Nephron (organoid): ENCODE results near the gene S100A7A.

Experiments
- H3K27ac Mint-ChIP-seq, 3 experiments: 2 replicates each; pipeline ENCODE4 v1.8.0; 2020; ENCODE audit warnings: mixed read lengths in 3 of 3, mild to moderate bottlenecking in 2 of 3, moderate library complexity in 1 of 3
- H3K27me3 Mint-ChIP-seq: 2 replicates; pipeline ENCODE4 v1.8.0; 2021; ENCODE audit warnings: low read depth, mild to moderate bottlenecking, moderate library complexity, mixed read lengths
- H3K36me3 Mint-ChIP-seq: 2 replicates; pipeline ENCODE4 v1.8.0; 2020; ENCODE audit warnings: low read depth, mixed read lengths
- H3K4me1 Mint-ChIP-seq: 2 replicates; pipeline ENCODE4 v1.8.0; 2020; ENCODE audit warnings: mixed read lengths
- H3K4me3 Mint-ChIP-seq, 3 experiments: 2 replicates each; pipeline ENCODE4 v1.8.0; 2020; ENCODE audit warnings: mild to moderate bottlenecking in 3 of 3, mixed read lengths in 3 of 3, moderate library complexity in 2 of 3
- H3K9me3 Mint-ChIP-seq: 2 replicates; pipeline ENCODE4 v1.8.0; 2020; ENCODE audit warnings: mixed read lengths
- CTCF ChIP-seq, 3 experiments: fragments of 200-600 bp; sonication (generic); IDR thresholded peaks; one replicate each; pipeline ENCODE4 v1.5.0; 2021; ENCODE audit warnings: antibody characterized with exemption in 3 of 3; ENCODE audit not compliant: unreplicated experiment in 3 of 3

Gene S100A7A

GRCh38 chr1:153428073-153428638, 11.8 kb downstream of the S100A7A start:
- Mint-ChIP-seq H3K9me3 (no peaks in the 10 kb centered on the region), H3K4me1 (no peaks in the 10 kb centered on the region)

GRCh38 chr1:153428791-153429190, 12.5 kb downstream of the S100A7A start:
- Mint-ChIP-seq H3K4me1 (no peaks in the 10 kb centered on the region), H3K9me3 (no peaks in the 10 kb centered on the region), H3K27ac (no peak overlapping the region), H3K36me3 (no peaks in the 10 kb centered on the region), H3K27me3 (peaks cover 10% of the 10 kb centered on the region), H3K4me3 (no peak overlapping the region)
- no peak for TF ChIP-seq CTCF (IDR thresholded peaks at IDR 0.05; ENCODE audit: unreplicated experiment in 3 of 3)

More at GRCh38 chr1:153428073-153428638, 11.8 kb downstream of the S100A7A start:
- Mint-ChIP-seq H3K4me3 (no peak overlapping the region), H3K27me3 (peaks cover 10% of the 10 kb centered on the region), H3K36me3 (no peaks in the 10 kb centered on the region), H3K27ac (no peak overlapping the region)
- TF ChIP-seq CTCF (IDR thresholded peaks at IDR 0.05; ENCODE audit: unreplicated experiment in 3 of 3) = no peak

- no peaks in the 10 kb centered on the region for H3K4me1 Mint-ChIP-seq
- TF ChIP-seq CTCF (IDR thresholded peaks at IDR 0.05; ENCODE audit: unreplicated experiment in 3 of 3) = no peak
- no peaks in the 10 kb centered on the region for H3K36me3 Mint-ChIP-seq
These were observed 13.2 kb downstream of the S100A7A start for GRCh38 chr1:153429266-153430165.

GRCh38 chr1:153430166-153430553, 13.8 kb downstream of the S100A7A start:
- no peaks in the 10 kb centered on the region for H3K4me1 Mint-ChIP-seq
- no peaks in the 10 kb centered on the region for H3K36me3 Mint-ChIP-seq
- peaks cover 10% of the 10 kb centered on the region for H3K27me3 Mint-ChIP-seq
- no peak overlapping the region for H3K27ac Mint-ChIP-seq
- H3K9me3 Mint-ChIP-seq = no peaks in the 10 kb centered on the region
- TF ChIP-seq CTCF (IDR thresholded peaks at IDR 0.05; ENCODE audit: unreplicated experiment in 3 of 3) = no peak
- no peak overlapping the region for H3K4me3 Mint-ChIP-seq

More at GRCh38 chr1:153429266-153430165, 13.2 kb downstream of the S100A7A start:
- Mint-ChIP-seq H3K9me3 (no peaks in the 10 kb centered on the region), H3K4me3 (no peak overlapping the region), H3K27ac (no peak overlapping the region), H3K27me3 (peaks cover 10% of the 10 kb centered on the region)

GRCh38 chr1:153430561-153430960, 14.2 kb downstream of the S100A7A start:
- TF ChIP-seq CTCF (IDR thresholded peaks at IDR 0.05; ENCODE audit: unreplicated experiment in 3 of 3) = no peak
- no peaks in the 10 kb centered on the region for H3K9me3 Mint-ChIP-seq
- H3K27me3 Mint-ChIP-seq = peaks cover 10% of the 10 kb centered on the region
- H3K27ac Mint-ChIP-seq = no peak overlapping the region
- H3K4me3 Mint-ChIP-seq = no peak overlapping the region
- no peaks in the 10 kb centered on the region for H3K36me3 Mint-ChIP-seq
- no peaks in the 10 kb centered on the region for H3K4me1 Mint-ChIP-seq
